HG02943 (cell line): ENCODE results near the gene CD33.
"Not testable (repeated sequence)": the region's sequence is repeated elsewhere in the genome, so short reads cannot be mapped to it uniquely, and the experiment has no call there.

Experiments used
- ATAC-seq: cut with Tn5 transposase; IDR thresholded peaks from one replicate; pipeline ENCODE4 v1.9.1; 2021; ENCODE audit warnings: mild to moderate bottlenecking, low read depth, moderate library complexity; ENCODE audit not compliant: unreplicated experiment

Gene CD33

GRCh38 chr19:51224898-51225393 is at the start of gene CD33:
TSS of gene CD33 (plus strand) at chr19:51225080. CDS start at chr19:51225119, 39 bp downstream.
- ATAC-seq, result not testable (repeated sequence)

GRCh38 chr19:51179256-51179655 is 45.6 kb upstream of the CD33 start:
- ATAC-seq, result no peak

- no peak for ATAC-seq
Measured at GRCh38 chr19:51181377-51181912, 43.4 kb upstream of the CD33 start.

- ATAC-seq, result no peak
Measured at GRCh38 chr19:51181913-51182419, 42.9 kb upstream of the CD33 start.

- no peak for ATAC-seq
Measured at GRCh38 chr19:51183629-51184028, 41.3 kb upstream of the CD33 start.

GRCh38 chr19:51185069-51185867 is 39.6 kb upstream of the CD33 start:
- ATAC-seq, result no peak

GRCh38 chr19:51185868-51186215 is 39.0 kb upstream of the CD33 start:
- no peak for ATAC-seq

GRCh38 chr19:51186323-51186722 is 38.6 kb upstream of the CD33 start:
- no peak for ATAC-seq

- no peak for ATAC-seq
Measured at GRCh38 chr19:51187395-51188226, 37.3 kb upstream of the CD33 start.

GRCh38 chr19:51188227-51188559 is 36.7 kb upstream of the CD33 start:
- ATAC-seq, result no peak

GRCh38 chr19:51192689-51193088 is 32.2 kb upstream of the CD33 start:
- no peak for ATAC-seq

- no peak for ATAC-seq
Measured at GRCh38 chr19:51194527-51195315, 30.2 kb upstream of the CD33 start.

GRCh38 chr19:51195316-51195586 is 29.6 kb upstream of the CD33 start:
- ATAC-seq, result no peak

GRCh38 chr19:51195616-51196015 is 29.3 kb upstream of the CD33 start:
- ATAC-seq, result no peak

- ATAC-seq, result no peak
Measured at GRCh38 chr19:51196181-51196580, 28.7 kb upstream of the CD33 start.

- ATAC-seq, result no peak
Measured at GRCh38 chr19:51198641-51199040, 26.2 kb upstream of the CD33 start.

- no peak for ATAC-seq
Measured at GRCh38 chr19:51200071-51200666, 24.7 kb upstream of the CD33 start.

GRCh38 chr19:51201712-51202111 is 23.2 kb upstream of the CD33 start:
- no peak for ATAC-seq

GRCh38 chr19:51203916-51204315 is 21.0 kb upstream of the CD33 start:
- ATAC-seq, result no peak

GRCh38 chr19:51204321-51204720 is 20.6 kb upstream of the CD33 start:
- ATAC-seq, result no peak
